Measurements from ENCODE around the gene PPFIA2. TPM values are rescaled to one million over a fixed set of nuclear protein-coding genes. Genes with fewer than 3 reads are reported as not detected.

The PPFIA2 gene
- total RNA-seq, 1 donor from 2014 or later, result 0.26 TPM

GRCh38 chr12:81296556-81297305 lies 462.4 kb downstream of the PPFIA2 start:
- no peak for FAIRE-seq
- peak; percentile 58 for DNase-seq (ENCODE audit: low read depth)
- Histone ChIP-seq H3K36me3 (ENCODE audit: control insufficient read depth, insufficient read depth, low read length) (no peaks in the 10 kb centered on the region), H3K4me3 (ENCODE audit: low read depth, low read length) (no peak overlapping the region), H3K27me3 (ENCODE audit: control insufficient read depth, insufficient read depth, low read length) (no peaks in the 10 kb centered on the region)
- TF ChIP-seq CTCF (IDR thresholded peaks at IDR 0.05; ENCODE audit: insufficient read depth, low read length, severe bottlenecking), result no peak

GRCh38 chr12:81295251-81295650 lies 463.9 kb downstream of the PPFIA2 start:
- Histone ChIP-seq H3K27me3 (ENCODE audit: control insufficient read depth, insufficient read depth, low read length) (no peaks in the 10 kb centered on the region), H3K36me3 (ENCODE audit: control insufficient read depth, insufficient read depth, low read length) (no peaks in the 10 kb centered on the region), H3K4me3 (ENCODE audit: low read depth, low read length) (no peak overlapping the region)
- FAIRE-seq, result no peak
- DNase-seq (ENCODE audit: low read depth), result no peak
- no peak for TF ChIP-seq CTCF (IDR thresholded peaks at IDR 0.05; ENCODE audit: insufficient read depth, low read length, severe bottlenecking)

GRCh38 chr12:81294325-81295190 lies 464.6 kb downstream of the PPFIA2 start:
- H3K27me3 ChIP-seq (ENCODE audit: control insufficient read depth, insufficient read depth, low read length), result no peaks in the 10 kb centered on the region
- H3K36me3 ChIP-seq (ENCODE audit: control insufficient read depth, insufficient read depth, low read length), result no peaks in the 10 kb centered on the region
- TF ChIP-seq CTCF (IDR thresholded peaks at IDR 0.05; ENCODE audit: insufficient read depth, low read length, severe bottlenecking), result no peak
- DNase-seq (ENCODE audit: low read depth) (no peak), FAIRE-seq (no peak)
- no peak overlapping the region for H3K4me3 ChIP-seq (ENCODE audit: low read depth, low read length)

- Histone ChIP-seq H3K4me3 (ENCODE audit: low read depth, low read length) (no peak overlapping the region), H3K27me3 (ENCODE audit: control insufficient read depth, insufficient read depth, low read length) (no peaks in the 10 kb centered on the region), H3K36me3 (ENCODE audit: control insufficient read depth, insufficient read depth, low read length) (no peaks in the 10 kb centered on the region)
- TF ChIP-seq CTCF (IDR thresholded peaks at IDR 0.05; ENCODE audit: insufficient read depth, low read length, severe bottlenecking), result no peak
- no peak for DNase-seq (ENCODE audit: low read depth)
- FAIRE-seq, result no peak
Observed at GRCh38 chr12:81288651-81289050, 470.5 kb downstream of the PPFIA2 start.

GRCh38 chr12:81284137-81284536 lies 475.0 kb downstream of the PPFIA2 start:
- no peaks in the 10 kb centered on the region for H3K36me3 ChIP-seq (ENCODE audit: control insufficient read depth, insufficient read depth, low read length)
- peak; percentile 33 for DNase-seq (ENCODE audit: low read depth)
- TF ChIP-seq CTCF (IDR thresholded peaks at IDR 0.05; ENCODE audit: insufficient read depth, low read length, severe bottlenecking), result no peak
- no peaks in the 10 kb centered on the region for H3K27me3 ChIP-seq (ENCODE audit: control insufficient read depth, insufficient read depth, low read length)
- H3K4me3 ChIP-seq (ENCODE audit: low read depth, low read length), result no peak overlapping the region
- FAIRE-seq, result no peak
